Suprapubic skin (tissue), 4 donors: ENCODE results near the gene TARP.
"Not testable (repeated sequence)": the region's sequence is repeated elsewhere in the genome, so short reads cannot be mapped to it uniquely, and the experiment has no call there.

Source experiments
- DNase-seq, 2 donors: peaks; one replicate each; pipeline ENCODE4 v3.0.0-alpha.2; 2019; ENCODE audit warnings: low spot score in 2 of 2
- H3K27ac ChIP-seq: fragments of 200-600 bp; sonication (generic); one replicate; pipeline ENCODE4 v1.5.1; 2019
- H3K27me3 ChIP-seq: fragments of 200-600 bp; sonication (generic); one replicate; pipeline ENCODE4 v1.5.1; 2019
- H3K36me3 ChIP-seq: fragments of 200-600 bp; sonication (generic); one replicate; pipeline ENCODE4 v1.5.1; 2019
- H3K4me1 ChIP-seq: fragments of 200-600 bp; sonication (generic); one replicate; pipeline ENCODE4 v1.5.1; 2019
- H3K4me3 ChIP-seq: fragments of 200-600 bp; sonication (generic); one replicate; pipeline ENCODE4 v1.5.1; 2019; ENCODE audit warnings: mild to moderate bottlenecking
- H3K9me3 ChIP-seq: fragments of 200-600 bp; sonication (generic); one replicate; pipeline ENCODE4 v1.5.1; 2019
- EP300 ChIP-seq: sonication (generic); formaldehyde crosslinking; IDR thresholded peaks from one replicate; pipeline ENCODE4 v1.6.1; 2017; ENCODE audit warnings: antibody characterized with exemption
- POLR2A ChIP-seq, 2 donors: fragments of 450-650 bp; IDR thresholded peaks; one replicate each; pipeline ENCODE4 v1.6.1; 2017; ENCODE audit warnings: antibody characterized with exemption in 2 of 2, mild to moderate bottlenecking in 2 of 2, moderate library complexity in 2 of 2
- POLR2AphosphoS5 ChIP-seq, 3 donors: sonication (generic); formaldehyde crosslinking; IDR thresholded peaks; one replicate each; pipeline ENCODE4 v1.6.1; 2017; ENCODE audit warnings: antibody characterized with exemption in 3 of 3
- WGBS: methylation state at CpG from one replicate; pipeline ENCODE4 v1.1.5; 2018; 5-methylcytosine and 5-hydroxymethylcytosine counted together
- TF ChIP-seq, protein P1 (sequence below), 2 donors: fragments of 200-600 bp in 1 of 2; fragments of 450-650 bp in 1 of 2; sonication (generic) in 1 of 2; IDR thresholded peaks; one replicate each; pipeline ENCODE4 v1.5.1; 2016 to 2019; ENCODE audit warnings: antibody characterized with exemption in 2 of 2, mild to moderate bottlenecking in 1 of 2, moderate library complexity in 1 of 2

The TARP gene

DNA sequence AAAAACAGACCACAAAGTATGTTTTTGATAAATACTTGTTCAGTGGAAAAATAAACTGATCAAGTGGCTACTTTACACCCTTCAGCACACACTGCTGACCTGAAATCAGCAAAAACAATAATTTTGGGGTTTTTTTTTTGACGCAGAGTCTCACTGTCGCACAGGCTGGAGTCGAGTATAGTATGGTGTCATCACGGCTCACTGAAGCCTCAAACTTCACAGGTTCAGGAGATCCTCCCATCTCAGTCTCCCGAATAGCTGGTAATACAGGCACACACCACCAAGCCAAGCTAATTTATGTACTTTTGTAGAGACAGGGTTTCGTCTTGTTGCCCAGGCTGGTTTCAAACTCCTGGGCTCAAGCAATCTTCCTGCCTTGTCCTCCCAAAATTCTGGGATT is 30.6 kb downstream of the TARP start:
- H3K4me3 ChIP-seq = no peak overlapping the region
- 81% methylated on average over 6 of the region's 6 CpGs for WGBS
- no peaks in the 10 kb centered on the region for H3K4me1 ChIP-seq
- no peak overlapping the region for H3K27ac ChIP-seq
- no peak for DNase-seq
- H3K27me3 ChIP-seq = no peaks in the 10 kb centered on the region
- no peaks in the 10 kb centered on the region for H3K36me3 ChIP-seq
- no peaks in the 10 kb centered on the region for H3K9me3 ChIP-seq
- TF ChIP-seq POLR2A (IDR thresholded peaks at IDR 0.05) (no peak), POLR2AphosphoS5 (IDR thresholded peaks at IDR 0.05) (no peak), EP300 (no peak)
- TF ChIP-seq, protein P1, sequence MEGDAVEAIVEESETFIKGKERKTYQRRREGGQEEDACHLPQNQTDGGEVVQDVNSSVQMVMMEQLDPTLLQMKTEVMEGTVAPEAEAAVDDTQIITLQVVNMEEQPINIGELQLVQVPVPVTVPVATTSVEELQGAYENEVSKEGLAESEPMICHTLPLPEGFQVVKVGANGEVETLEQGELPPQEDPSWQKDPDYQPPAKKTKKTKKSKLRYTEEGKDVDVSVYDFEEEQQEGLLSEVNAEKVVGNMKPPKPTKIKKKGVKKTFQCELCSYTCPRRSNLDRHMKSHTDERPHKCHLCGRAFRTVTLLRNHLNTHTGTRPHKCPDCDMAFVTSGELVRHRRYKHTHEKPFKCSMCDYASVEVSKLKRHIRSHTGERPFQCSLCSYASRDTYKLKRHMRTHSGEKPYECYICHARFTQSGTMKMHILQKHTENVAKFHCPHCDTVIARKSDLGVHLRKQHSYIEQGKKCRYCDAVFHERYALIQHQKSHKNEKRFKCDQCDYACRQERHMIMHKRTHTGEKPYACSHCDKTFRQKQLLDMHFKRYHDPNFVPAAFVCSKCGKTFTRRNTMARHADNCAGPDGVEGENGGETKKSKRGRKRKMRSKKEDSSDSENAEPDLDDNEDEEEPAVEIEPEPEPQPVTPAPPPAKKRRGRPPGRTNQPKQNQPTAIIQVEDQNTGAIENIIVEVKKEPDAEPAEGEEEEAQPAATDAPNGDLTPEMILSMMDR (IDR thresholded peaks at IDR 0.05) = no peak

DNA sequence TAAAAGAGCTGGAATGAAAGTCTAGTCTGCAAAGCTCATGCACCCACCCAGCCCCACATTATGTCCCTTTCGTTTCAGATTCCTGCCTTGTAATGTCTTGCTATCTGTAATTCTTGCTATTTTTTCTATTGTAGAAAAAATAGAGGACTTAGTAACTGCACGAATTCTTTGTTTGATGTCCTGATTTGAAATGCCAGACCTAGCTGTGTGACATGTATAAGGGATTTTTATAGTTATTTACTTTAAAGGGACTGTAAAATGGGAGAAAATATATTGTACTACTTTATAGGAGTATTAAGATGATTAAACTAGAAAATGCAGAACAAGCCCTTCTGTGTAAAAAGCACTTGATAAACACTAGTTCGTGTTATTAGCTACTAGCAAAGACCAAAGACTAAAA is 32.4 kb downstream of the TARP start:
- H3K27me3 ChIP-seq = no peaks in the 10 kb centered on the region
- TF ChIP-seq POLR2A (IDR thresholded peaks at IDR 0.05) (no peak), EP300 (no peak), POLR2AphosphoS5 (IDR thresholded peaks at IDR 0.05) (no peak)
- TF ChIP-seq, protein P1 (IDR thresholded peaks at IDR 0.05) = no peak
- H3K4me3 ChIP-seq = no peak overlapping the region
- no peak overlapping the region for H3K27ac ChIP-seq
- H3K4me1 ChIP-seq = no peaks in the 10 kb centered on the region
- H3K36me3 ChIP-seq = no peaks in the 10 kb centered on the region
- H3K9me3 ChIP-seq = no peaks in the 10 kb centered on the region
- WGBS = 70% methylated on average over 3 of the region's 3 CpGs
- no peak for DNase-seq

DNA sequence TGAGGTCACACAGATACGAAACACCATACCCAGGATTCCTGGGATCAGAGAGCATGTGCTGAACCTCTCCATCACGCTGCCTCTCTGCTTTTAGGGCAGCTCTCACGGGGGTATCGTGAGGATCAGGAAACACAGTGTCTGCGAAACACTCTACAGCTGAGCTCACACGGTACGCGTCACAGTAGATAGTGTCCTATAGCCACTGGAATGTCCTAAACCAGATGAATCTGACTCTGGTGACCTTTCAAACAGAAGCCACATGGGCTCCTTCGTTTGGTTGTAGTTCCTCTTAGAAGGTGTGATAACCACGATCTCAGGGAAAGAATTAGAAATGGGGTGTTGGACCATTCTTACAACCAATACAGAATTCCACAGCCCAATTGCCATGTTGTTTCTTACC is 34.3 kb downstream of the TARP start:
- H3K4me3 ChIP-seq, H3K27me3 ChIP-seq, DNase-seq, H3K4me1 ChIP-seq, H3K27ac ChIP-seq, H3K36me3 ChIP-seq, H3K9me3 ChIP-seq: not testable (repeated sequence)
- WGBS = 81% methylated on average over 8 of the region's 10 CpGs

DNA sequence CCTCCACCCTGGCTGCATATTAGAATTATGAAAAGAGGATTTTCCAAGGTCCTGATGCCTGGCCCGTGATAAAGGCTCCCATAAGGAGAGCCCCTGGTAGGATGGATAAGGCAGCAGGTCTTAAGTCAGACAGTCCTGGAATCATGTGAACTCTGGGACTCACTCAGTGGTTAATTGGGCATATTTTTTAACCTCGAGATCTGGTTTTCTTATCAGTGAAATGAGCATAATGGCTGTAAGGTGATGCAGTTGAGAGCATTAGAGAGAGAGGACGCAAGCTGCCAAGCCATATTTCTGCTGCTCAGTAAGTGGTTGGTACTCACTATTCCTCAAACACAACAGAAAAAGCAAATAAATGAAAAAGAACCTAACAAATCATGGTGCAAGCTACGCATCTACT is 37.8 kb downstream of the TARP start:
- Histone ChIP-seq H3K4me1 (no peaks in the 10 kb centered on the region), H3K27ac (no peak overlapping the region), H3K4me3 (no peak overlapping the region), H3K27me3 (no peaks in the 10 kb centered on the region), H3K9me3 (no peaks in the 10 kb centered on the region), H3K36me3 (no peaks in the 10 kb centered on the region)
- 75% methylated on average over 4 of the region's 4 CpGs for WGBS
- TF ChIP-seq, protein P1 (IDR thresholded peaks at IDR 0.05) = no peak
- no peak for TF ChIP-seq POLR2AphosphoS5 (IDR thresholded peaks at IDR 0.05)
- TF ChIP-seq POLR2A (IDR thresholded peaks at IDR 0.05) = no peak
- no peak for TF ChIP-seq EP300
- no peak for DNase-seq

DNA sequence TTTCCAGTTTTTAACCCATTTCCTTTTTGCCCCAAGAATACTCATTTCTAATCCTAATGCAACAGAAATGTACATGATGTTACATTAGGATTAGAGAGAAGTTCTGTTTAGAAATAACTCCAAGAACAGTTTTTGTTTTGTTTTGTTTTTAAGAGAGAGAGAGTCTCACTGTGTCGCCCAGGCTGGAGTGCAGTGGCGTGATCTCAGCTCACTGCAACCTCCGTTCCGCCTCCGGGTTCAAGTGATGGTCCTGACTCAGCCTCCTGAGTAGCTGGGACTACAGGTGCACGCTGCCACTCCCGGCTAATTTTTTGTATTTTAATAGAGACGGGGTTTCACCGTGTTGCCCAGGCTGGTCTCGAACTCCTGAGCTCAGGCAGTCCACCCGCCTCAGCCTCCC is 38.7 kb downstream of the TARP start:
- WGBS = 88% methylated on average over 11 of the region's 11 CpGs

DNA sequence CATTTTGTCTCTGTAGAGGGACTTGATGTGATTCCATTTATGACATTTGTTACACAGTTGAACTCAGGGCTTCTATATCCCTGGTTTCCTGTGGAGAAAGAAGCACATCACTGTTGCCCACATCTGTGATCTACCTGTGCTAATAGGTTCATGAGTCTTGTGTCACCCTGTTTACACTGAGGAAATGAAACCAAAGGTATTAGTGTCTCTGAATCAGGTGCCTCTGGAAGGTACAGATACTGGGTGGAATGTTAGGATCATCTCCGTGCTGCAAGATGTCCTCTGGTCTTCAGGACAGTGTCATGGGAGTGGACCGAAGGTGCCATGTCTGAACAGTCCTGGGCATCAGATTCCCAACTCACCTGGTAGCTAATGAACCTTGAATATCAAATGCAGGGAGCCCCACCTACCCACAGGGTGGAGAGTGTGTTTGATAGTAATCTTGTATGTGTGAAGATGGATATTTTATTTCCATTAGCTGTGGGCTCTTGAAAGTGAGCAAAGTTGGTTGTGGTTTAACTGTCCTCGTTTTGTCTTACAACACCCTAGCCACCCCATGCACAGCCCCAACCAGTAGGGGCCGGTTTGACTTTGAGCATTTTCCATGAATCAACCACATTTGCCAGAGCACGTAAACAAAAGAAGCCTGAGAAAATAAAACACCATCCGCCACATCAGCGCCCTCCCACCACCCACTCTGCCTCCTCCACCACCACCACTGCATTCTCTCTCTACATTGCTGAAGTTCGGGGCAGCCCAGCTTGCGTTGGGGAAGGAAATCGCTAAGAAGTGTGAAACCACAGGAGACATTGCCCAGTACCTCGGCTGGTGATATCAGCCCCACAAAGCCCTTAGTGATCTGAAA is 40.7 kb downstream of the TARP start:
- WGBS = 86% methylated on average over 11 of the region's 11 CpGs
- no peak for DNase-seq
- Histone ChIP-seq H3K36me3 (peaks cover 20% of the 10 kb centered on the region), H3K4me3 (no peak overlapping the region), H3K4me1 (no peaks in the 10 kb centered on the region), H3K27ac (no peak overlapping the region), H3K27me3 (no peaks in the 10 kb centered on the region), H3K9me3 (no peaks in the 10 kb centered on the region)
- no peak for TF ChIP-seq POLR2A (IDR thresholded peaks at IDR 0.05)
- TF ChIP-seq, protein P1 (IDR thresholded peaks at IDR 0.05) = no peak
- TF ChIP-seq EP300 = no peak
- no peak for TF ChIP-seq POLR2AphosphoS5 (IDR thresholded peaks at IDR 0.05)

More for the DNA sequence above, 38.7 kb downstream of the TARP start:
- not testable (repeated sequence) for H3K9me3 ChIP-seq, H3K27me3 ChIP-seq, H3K27ac ChIP-seq, DNase-seq, H3K4me1 ChIP-seq, H3K4me3 ChIP-seq, H3K36me3 ChIP-seq
